Fibroblast of skin of left quadriceps (primary cell): ENCODE results near the gene ARMC2.
A peak's percentile ranks its signal among the peaks of the same experiment; 100 is the strongest.

Source experiments
- DNase-seq, 2 experiments: peaks; one replicate each; pipeline ENCODE4 v3.0.0-alpha.2; 2013; ENCODE audit warnings: low read depth in 2 of 2

The ARMC2 gene

DNA sequence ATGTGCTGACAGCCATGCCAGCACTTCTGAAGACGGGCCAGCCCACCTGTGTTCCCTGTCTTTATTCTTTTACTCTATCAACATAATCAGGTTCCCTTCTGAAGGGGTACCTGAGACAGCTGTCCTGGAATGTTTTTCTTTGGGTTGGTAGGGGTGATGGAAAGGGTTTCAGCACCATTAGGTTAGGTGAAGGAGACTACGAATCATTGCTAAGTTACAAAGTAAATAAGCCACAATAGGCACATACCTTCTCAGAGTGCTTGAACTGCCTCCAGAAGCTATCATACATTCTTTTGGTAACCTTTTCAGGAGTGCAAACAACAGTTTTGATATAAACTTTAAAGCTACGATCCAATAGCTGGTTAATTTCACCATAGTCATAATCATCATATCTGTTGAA is 140.1 kb downstream of the ARMC2 start:
- DNase-seq = no peak

DNA sequence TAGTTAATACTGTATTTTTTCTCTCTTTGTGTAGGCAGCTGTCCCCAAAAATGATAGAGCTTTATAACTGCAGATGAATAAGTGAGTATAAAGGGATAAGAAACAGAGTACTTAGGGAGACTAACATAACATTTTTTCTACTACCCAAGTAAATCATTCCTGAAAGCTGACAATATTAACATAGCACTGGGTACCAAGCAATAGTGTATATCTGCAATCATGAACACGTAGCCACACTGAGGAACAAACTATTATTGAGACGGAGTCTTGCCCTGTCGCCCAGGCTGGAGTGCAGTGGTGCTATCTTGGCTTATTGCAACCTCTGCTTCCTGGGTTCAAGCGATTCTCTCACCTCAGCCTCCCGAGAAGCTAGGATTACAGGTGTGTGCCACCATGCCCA is 140.5 kb downstream of the ARMC2 start:
- DNase-seq = no peak

DNA sequence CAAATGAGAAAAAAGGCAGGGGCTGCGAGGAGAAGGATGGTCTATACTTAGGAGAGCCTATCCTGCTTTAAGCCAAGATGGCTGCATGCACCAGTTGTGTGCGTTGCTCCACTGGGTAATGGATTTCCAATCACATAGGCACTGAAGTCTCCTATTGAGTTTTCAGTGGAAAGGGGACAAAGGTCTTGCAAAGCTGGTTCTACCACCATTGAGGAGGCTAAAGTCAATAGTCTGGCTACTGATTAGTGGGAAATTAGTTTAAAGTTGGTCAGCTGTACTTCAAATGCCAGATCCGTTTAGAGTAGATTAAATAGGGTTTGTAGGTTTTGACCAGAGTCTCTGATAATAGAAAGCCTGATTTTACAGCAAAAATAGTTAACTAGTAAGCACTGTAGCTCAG is 141.5 kb downstream of the ARMC2 start:
- DNase-seq = no peak

DNA sequence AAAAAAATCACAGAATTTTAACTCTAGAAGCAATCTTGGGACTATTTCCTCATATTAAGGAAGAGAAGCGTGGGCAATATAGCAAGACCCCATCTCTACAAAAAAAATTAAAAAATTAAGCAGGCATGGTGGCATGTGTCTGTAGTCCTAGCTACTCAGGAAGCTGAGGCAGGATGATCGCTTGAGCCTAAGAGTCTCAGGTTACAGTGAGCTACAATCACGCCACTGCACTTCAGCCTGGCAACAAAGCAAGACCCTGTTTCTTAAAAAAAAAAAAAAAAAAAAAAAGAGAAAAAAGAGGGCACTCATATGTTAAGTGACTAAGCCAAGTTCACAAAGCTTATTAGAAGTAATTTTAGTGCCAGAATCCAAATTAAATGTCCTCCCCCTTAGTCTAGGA is 145.7 kb downstream of the ARMC2 start:
- DNase-seq = no peak

DNA sequence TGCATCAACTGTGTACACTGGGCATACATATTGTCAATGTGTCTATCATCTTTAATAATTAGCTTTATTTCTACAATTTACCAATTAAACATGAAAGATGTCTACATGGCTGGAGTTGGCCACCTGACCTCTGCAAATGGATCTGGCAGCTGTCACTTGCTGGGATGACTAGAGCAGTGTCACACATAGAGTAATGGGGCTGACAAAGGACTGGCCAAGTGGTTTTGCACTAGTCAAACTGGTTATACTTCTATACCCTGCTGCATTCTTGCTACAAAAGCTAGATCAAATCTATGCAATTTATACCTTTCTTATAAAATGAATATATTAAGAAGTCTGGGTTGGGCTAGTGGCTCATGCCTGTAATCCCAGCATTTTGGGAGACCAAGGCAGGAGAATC is 147.1 kb downstream of the ARMC2 start:
- no peak for DNase-seq

DNA sequence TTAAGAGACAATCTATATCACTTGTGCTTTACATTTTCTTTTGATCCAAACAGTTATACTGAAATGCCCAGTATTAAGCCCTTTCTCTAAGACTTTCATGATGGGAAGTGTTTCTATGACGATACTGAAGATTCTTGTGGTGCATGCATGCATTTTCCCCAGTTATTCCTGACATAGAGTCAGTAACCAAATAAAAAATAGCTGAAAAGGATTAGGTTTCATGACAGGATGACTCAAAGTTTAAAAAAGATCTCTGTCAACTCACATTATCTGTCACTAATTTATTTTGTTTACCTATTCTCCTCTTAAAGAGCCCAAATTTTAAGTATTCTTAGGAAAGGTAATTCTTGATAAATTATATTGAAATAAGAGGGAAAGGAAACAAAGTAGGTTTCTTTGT is 148.0 kb downstream of the ARMC2 start:
- no peak for DNase-seq

DNA sequence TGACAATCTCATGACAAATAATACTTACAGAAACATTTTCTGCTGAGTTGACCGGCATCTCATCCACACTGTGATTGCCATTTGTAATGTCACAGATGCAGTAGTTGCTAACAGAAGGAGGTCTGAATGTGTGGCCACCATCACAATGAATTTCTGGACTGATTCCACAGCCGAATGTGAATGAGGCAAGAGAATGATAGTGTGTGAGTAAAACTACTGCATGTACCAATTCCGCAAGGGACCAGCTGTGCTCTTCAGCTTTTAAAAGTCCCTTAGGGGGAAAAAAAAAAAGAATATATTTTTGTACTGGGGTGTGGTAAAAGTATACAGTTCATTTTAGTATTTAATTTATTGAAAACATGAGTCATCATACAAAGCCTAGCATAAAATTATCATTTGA is 150.3 kb downstream of the ARMC2 start:
- no peak for DNase-seq

DNA sequence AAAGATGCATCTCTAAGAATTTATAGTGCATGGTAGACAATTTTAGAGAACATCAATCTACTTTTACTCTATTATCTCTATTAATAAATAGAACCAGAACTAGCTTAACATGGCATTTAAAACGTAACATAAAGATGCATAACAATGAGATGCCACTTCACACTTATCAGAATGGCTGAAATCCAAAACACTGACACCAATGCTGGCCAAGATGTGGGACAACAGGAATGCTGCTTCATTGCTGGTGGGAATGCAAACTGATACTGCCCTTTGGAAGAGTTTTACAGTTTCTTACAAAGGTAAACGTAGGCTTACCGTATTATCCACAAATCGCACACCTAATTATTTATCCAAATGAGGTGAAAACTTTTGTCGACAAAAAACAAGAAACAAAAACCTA is 151.2 kb downstream of the ARMC2 start:
- DNase-seq = no peak

DNA sequence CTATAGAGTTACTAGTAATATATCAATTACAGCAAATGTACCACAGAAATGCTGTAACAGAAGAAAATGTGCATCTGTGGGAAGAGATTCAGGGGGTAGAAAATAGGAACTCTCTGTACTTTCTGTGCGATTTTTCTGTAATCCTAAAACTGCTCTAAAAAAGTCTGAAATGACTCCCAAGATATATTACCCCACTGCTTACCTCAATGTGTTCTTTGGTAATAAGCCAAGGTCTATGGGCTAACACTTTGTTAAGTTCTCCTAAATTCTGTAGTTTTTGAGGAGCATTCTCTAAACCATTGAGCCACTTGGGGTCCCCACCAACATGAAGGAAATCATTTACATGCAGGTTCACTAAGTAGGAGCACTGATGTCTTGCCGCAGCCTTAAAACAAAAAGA is 152.1 kb downstream of the ARMC2 start:
- no peak for DNase-seq

DNA sequence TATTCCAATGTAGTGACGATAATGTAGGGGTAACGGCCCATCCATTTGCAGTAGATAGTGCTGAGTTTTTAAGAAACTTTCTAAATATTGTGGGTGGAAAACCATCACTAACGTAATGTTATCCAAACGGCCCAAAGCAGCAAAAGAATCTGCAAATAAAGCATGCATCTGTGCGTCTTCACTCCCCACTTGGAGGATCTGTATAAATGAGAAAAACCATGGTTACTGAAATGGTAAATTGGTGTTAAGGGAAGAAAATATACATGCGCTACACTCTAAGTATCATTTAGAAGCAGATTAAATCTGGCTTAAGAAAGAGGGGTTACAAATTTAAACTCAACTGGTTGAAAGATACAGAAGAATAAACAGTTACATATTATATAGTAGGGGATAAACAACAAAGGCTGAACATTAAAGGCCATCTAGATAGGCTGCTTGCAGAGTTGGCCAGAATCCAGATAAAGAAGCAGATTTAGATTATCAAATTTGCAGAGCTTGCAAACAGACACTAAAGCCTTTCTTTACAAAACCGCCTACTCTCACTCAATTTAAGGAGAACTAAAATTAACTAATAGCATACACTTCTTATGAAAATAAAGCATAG is 153.2 kb downstream of the ARMC2 start:
- DNase-seq = no peak

DNA sequence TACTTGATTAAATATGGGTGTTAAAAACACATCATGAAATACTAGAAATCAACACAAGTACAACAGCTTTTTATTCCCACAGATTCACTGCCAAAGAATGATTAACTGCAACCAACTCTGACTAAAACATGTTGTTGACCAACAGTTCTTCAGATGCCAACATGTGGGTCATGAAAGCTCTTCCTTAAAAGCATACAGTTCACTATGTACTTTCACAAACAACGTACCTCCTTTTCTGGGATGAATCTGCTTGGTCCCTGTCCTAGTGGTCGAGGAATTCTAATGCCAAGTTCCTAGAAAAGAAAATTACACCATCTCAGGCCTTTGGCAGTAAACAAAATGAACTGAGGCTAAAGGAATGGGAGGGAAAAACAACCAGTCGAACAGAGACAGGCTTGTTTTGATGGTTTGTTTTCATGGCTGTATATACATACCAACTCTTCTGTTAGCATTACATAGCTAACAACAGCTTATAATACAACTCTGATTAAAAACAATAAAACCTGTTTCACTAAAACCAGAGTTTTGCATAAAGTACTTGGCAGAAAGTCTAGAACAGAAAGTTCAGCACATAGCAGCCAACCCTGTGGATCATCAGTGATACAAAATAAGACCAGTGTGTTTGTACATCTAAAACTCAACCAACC is 154.0 kb downstream of the ARMC2 start:
- no peak for DNase-seq

DNA sequence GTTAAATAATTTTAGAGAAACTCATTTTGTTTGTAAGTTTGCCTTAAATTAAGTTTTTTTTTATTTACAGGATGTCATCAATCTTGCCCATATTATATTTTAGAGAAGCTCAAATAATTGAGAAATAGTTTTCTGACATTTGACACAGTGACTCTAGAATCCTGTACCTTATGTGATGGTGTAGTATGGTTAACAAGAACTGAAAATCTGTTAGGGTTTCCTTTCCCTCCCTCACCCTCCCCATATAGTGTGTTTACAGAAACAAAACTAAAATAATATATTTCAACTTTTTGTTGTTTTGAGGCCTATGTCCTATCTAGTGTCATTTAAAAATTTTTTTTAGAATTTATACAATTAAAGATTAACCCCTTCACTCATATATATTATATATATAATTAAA is 154.7 kb downstream of the ARMC2 start:
- DNase-seq = no peak

DNA sequence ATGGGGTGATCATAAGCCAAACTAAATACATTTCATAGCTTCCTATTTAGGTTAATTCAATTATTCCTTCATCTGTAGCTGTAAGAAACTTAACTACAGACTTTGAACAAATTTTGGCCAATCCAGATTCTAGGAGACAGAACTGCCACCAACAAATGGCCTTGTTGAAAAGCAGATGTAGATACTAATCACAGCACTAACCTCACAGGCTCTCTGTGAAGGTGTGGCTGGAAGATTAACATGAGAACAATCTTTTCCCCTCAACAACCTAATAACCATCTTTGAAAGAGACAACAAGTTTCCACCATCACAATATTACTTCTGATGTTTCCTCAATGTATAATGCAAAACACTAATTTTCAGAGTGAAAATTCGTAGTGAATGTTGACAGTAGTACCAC is 158.6 kb downstream of the ARMC2 start:
- no peak for DNase-seq

DNA sequence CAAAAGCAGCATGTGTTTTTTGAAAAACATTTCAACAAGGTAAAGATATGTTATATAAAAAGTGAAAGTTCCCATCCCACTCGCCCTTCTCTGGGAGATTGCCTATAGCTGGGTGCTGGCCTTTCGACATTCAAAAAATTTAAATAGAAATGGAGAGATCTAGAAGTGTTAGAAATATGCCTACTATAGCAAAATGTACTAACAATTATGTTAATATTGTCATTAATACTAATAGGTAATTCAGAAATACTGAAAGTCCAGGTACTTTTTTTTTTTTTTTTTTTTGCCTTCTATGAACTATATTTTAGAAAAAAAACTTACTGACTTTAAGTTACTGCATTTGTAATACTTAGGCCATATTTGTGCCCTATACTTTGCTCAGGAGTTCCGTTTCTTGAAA is 159.3 kb downstream of the ARMC2 start:
- DNase-seq = no peak

DNA sequence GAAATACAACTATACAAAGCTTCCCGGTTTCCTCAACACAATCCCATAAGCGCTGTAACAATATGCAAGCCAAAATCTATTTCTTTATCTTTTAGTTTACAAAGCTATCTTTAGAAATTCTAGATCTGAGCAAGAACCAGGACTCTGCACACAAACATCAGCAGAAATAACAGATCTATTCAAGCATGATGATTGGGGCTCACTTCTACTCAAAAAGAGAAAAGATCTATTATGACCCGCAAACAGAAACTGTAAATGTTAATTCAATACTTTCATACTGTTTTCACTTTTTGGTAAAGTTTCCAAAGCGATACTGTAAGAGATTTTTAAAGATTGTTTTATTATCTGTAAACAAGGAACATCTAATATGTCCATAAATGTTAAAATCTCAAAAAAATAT is 159.8 kb downstream of the ARMC2 start:
- no peak for DNase-seq

DNA sequence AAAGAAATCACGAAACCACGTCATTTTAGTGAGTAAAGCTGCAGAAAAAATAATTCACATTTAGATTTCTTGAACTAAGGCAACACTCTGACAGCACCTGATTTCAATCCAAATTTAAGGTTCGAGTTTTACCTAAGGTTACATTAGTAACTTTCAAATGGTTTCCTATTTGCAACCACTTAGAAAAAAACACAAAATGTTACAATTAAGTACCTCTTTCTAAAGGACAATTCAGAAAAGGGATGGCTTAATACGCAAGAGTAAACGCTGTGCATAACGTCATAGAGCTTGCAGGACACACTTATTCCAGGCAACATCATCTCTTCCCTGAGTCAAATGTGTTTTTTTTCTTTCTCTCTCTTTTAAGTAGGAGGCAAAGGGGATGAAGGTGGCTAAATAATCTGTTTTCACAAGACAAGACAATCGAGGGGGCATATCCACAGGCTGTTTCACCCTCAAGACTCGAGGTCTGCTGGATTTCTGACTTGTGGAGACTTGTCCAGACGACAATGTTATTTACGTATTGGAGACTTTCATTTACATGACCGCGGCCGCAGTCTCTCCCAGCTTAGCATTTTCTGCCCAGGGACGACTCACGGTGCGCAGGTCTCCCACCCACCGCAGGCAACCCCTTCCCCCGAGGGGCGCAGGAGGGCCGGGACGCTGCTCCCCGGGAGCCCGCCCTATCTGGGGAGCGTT is 160.5 kb downstream of the ARMC2 start:
- DNase-seq = no peak

DNA sequence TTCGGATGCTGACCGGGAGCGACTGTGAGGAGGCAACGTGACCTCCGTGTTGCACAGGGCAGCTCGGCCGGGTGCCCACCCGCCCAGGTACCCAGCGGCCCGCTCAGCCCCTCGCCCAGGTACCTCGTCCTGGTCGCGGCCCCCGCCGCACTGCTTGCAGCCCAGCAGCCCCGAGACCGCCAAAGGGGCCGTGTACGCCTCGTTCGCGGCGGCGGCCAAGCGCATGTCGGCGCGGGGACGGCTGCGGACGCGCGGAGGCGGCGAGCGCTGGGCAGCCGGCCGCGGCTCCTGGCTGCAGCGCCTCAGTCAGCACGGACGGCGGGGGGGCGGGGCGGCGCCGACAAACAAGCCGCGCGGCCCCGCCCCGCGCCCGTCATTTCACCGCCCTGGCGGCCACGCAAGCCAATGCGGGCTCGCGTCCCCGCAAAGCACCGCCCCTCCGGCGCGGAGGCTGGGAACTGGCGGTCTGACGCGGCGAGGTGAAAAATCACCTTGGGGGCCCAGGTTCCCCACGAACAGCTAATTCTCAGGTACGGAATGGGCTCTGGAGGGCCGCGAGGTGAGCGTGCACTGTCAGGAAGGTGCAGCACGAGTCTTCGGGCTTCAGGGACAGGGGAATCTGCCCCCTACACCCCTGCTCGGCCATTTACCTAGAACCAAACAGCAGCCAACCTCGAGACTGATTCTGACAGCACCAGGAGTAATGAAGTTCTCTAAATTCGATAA is 161.2 kb downstream of the ARMC2 start:
- peak; percentile 57 to 60 for DNase-seq

DNA sequence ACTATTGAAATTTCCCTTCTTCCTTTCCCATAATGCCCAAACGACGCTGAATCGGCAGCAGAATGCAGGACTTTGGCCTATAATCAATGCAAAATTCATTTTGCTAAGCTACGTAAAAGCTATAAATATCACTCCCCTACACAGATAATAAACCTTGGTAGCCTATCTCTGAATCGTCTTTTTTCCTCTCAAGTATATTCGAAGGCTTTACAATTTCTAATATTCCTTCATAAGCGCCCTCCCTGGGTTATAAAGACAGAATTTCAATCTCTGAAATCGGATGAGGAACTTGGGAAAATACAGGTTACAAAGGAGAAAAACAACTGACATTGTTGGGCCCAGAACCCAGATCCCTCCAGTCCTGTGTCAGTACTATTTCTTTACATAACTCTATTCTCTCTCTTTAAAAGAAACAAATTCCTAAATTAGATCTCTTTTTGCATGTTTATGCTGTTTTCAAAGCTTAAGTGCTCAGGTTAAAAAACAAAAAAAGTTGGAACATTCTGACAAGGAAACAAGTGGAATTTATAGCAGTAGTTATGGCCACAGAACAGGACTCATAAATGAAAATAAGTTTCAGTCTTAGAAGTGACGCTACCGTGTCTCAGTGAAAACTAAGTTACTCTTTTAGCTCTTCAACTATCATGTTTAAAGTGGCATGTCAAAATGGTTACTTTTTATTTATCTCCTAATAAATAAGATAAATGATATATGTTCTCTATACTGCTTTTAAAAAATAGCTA is 161.9 kb downstream of the ARMC2 start:
- no peak for DNase-seq

DNA sequence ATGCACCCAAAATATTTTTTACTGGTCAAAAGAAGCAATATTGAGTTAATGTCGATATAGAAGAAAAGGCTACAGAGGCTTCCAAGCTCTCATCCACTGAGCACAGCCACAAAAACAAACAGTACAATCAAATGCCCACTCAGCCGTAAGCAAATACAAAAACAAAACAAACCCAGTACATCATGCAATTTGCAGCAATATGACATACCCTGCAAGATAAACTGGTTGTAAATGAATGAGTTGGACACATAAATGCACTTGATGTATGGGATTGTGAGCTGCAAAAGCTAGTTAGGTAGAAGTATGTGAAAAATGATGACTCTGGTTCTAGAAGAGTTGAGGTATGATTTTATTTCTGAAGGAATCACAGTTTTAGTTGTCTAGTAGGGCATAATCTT is 162.5 kb downstream of the ARMC2 start:
- DNase-seq = no peak

DNA sequence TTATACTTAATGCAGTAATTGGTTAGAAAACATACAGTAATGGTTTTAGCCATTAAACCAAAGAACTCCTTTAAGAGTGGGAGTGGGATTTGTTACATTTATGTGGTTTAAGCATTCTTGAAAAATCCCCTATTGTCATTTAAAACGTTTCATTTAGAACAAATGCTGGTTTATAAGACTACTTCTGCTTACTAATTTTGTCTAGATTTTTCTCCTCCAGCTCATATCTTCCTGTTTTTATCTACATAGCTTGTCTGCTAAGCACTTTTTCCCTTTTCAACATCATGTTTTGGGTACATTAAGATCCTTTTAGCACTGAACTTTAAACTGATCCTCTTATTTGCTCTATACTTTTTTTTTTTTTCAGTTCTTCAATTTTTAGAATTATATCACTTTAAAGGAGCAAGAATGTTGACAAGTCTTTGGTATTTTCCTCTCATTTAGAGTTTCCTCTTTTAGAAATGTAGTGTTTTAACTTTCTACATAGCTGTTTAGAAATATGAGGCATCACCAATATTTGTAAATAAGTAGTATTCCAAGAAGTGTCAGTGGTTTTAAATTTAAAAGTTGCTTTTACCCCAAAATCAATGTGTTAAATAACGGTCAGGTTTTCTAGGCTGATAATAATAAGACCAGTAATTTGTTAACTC is 165.6 kb downstream of the ARMC2 start:
- no peak for DNase-seq

DNA sequence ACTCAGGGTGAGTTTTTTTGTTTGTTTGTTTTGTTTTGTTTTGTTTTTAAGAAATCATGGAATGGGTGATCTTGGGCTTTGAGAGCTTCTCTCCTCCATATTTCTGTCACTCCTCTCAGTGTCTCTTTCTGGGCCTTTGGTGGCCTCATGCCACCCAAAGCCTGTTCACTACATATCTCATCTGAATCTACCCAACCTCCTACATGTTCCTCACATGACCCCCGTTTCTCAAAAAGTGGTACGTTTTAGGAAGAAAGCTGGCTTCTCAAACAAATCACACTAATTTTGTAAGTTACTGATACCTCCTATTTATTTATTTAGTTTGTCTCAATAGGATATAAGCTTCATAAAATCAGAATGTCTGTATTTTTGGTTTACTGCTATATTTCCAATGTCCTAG is 166.4 kb downstream of the ARMC2 start:
- no peak for DNase-seq

DNA sequence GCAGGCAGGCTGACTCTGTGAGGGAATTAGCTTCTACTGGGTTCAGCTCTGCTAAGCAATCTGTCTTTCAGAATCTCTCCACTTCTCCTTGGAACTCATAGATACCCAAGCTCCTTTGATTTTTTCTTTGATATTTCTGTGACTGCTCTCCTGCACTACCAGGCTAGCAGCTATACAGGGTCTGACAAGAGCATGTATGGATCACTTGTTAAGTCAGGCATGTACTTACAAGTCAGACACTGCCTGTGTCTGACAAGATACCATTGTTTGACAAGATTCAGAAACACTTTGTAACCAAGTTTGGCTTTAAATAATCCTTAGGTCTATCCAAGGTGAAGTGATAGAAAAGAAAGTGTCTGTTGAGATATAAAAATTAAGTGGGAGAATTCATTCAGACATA is 167.0 kb downstream of the ARMC2 start:
- no peak for DNase-seq
